Stimulated activated naive B cell treated with anti-CD40 and anti-IgM and Interleukin-4, amounts not matched to agents 10 μg/mL and 1 μg/mL and 100 μg/mL, for 72 hours (primary cell): ENCODE measurements around the gene RNF31.
A peak's percentile ranks its signal among the peaks of the same experiment; 100 is the strongest.

Experiments
- ATAC-seq, 2 donors: fragments of 150-1000 bp; cut with Tn5 transposase; replicated peaks; 2 replicates each; pipeline ENCODE4 v1.10.0; 2021; ENCODE audit warnings: moderate library complexity in 1 of 2
- DNase-seq: peaks from one replicate; pipeline ENCODE4 v3.0.0; 2021
- H3K27ac Mint-ChIP-seq: one replicate; pipeline ENCODE4 v1.8.0; 2022; ENCODE audit warnings: mild to moderate bottlenecking, mixed read lengths
- H3K27me3 Mint-ChIP-seq, 2 donors: one replicate each; pipeline ENCODE4 v1.8.0; 2022; ENCODE audit warnings: mixed read lengths in 2 of 2
- H3K36me3 Mint-ChIP-seq, 2 donors: one replicate each; pipeline ENCODE4 v1.8.0; 2022; ENCODE audit warnings: mixed read lengths in 2 of 2, mild to moderate bottlenecking in 1 of 2
- H3K4me1 Mint-ChIP-seq, 2 donors: one replicate each; pipeline ENCODE4 v1.8.0; 2022; ENCODE audit warnings: mixed read lengths in 2 of 2, mild to moderate bottlenecking in 1 of 2
- H3K4me3 Mint-ChIP-seq, 2 donors: one replicate each; pipeline ENCODE4 v1.8.0; 2022; ENCODE audit warnings: mild to moderate bottlenecking in 2 of 2, mixed read lengths in 2 of 2, moderate library complexity in 1 of 2
- H3K9me3 Mint-ChIP-seq, 2 donors: one replicate each; pipeline ENCODE4 v1.8.0; 2022; ENCODE audit warnings: mixed read lengths in 2 of 2, mild to moderate bottlenecking in 1 of 2

RNF31 gene

DNA sequence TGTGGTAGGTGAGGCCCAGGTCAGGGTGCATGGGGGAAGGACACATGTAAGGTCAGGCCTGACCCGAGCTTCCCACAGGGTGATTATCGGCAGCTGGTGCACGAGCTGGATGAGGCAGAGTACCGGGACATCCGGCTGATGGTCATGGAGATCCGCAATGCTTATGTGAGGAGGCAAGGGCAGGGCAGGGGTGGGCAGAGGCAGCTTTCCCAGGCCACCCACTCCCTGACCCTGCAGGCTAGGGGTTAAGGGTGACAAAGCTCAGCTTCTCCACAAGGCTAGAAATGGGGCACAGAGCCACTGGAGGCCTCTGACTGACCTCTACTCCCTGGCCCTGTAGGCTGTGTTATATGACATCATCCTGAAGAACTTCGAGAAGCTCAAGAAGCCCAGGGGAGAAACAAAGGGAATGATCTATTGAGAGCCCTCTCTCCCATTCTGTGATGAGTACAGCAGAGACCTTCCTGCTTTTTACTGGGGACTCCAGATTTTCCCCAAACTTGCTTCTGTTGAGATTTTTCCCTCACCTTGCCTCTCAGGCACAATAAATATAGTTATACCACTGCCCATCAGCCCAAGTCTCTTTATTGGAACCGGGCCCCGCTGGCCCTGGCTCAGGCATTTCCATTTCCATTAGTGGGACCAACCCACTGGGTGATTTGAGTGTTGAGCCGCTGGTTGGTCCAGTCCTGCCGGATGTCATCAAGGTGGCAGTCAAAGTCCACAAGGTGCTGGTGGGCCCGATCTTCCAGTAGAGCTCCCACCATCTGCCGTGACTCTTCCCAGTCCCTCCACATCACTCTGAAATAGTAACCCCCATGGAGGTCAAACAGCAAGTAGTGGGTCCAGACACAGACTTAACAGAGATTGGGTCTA is 8.7 kb upstream of the RNF31 start:
- peak overlapping the region; percentile 62 to 77 for H3K4me3 Mint-ChIP-seq
- peak overlapping the region; percentile 74 for H3K27ac Mint-ChIP-seq
- H3K27me3 Mint-ChIP-seq: no peaks in the 10 kb centered on the region
- DNase-seq: no peak
- H3K36me3 Mint-ChIP-seq: peaks cover 37 to 45% of the 10 kb centered on the region in 2 donors
- no peak for ATAC-seq
- H3K4me1 Mint-ChIP-seq: peaks cover 48 to 69% of the 10 kb centered on the region in 2 donors
- no peaks in the 10 kb centered on the region for H3K9me3 Mint-ChIP-seq

DNA sequence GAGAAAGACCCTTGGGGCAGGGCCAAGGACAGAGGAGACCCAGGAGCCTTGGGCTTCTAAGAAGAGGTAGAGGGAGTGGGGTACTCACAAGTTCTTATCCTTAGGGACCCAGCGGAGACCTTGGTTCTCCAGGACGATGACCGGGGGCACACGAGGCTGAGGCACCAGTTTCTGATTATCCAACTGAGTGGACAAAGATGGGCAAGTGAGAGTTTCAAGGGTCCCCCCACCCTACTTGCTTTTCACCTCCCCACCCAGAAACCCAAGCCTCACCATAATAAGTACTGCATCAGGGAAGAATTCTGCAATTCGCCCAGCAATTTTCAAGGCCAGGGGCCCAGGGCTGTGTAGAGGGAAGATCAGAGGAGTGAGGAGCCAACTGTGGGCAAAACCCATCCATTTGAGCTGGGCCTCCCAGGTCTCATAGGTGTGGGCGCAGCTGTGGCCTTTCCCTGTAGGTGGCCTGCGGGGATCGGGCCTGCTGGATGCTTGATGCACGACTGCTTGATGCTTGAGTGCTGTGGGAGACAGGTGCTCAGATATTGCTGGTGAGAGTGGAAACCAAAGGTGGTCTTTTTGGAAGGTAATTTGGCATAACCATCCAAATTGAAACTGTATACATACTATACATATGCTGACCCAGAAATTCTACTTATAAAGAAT is 7.9 kb upstream of the RNF31 start:
- ATAC-seq (no peak), DNase-seq (no peak)
- Mint-ChIP-seq H3K36me3 (peaks cover 41 to 52% of the 10 kb centered on the region in 2 donors), H3K4me1 (peaks cover 51 to 76% of the 10 kb centered on the region in 2 donors), H3K27me3 (no peaks in the 10 kb centered on the region), H3K9me3 (no peaks in the 10 kb centered on the region), H3K27ac (peak overlapping the region; percentile 75), H3K4me3 (peak overlapping the region; percentile 62 to 77)

DNA sequence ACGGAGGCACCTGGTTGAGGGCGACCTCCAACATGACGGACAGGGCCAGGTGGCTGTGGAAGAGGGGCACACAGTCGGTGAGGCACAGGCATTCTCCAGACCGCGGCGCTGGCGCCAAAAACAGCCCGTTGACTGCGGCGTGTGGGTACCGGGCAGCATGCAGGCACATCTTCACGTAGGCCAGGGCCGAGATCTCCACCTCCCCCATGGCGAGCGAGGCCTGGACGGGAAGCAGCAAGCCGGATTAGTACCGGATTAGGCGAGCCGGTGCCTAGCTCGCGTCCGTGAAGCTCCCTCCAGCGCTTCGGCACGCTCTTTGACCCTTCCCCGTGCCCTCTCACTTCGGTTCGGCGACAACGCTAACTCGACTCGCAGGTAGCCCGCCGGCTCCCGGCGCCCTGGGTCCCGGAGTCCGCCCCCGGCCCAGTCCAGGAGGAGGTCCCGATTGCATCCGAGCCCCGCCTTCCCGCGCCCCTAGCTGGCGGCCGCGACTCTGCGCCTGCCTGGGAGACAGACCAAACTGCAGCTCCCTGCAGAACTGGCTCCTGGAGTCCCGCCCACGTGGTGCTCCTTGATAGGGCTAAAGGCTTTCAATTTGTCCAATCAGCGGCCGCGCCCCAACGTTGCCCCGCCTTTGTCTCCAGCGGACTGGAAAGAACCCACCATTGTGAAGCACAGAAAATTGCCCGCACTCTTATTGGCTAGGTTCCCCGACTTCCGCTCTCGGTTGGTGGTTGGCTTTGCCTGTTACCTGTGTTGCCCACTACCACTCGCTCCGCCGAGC is 6.0 kb upstream of the RNF31 start, which contains the start of gene EMC9:
TSS of gene EMC9 (minus strand) at position 495 of the 784 bp plus-strand sequence. CDS start at position 208, 287 bp downstream.
- peaks cover 54 to 67% of the 10 kb centered on the region in 2 donors for H3K36me3 Mint-ChIP-seq
- peak; percentile 88 to 89 for ATAC-seq
- H3K4me1 Mint-ChIP-seq: peaks cover 56 to 86% of the 10 kb centered on the region in 2 donors
- peak within 1 kb of the TSS; percentile 85 to 94 for H3K4me3 Mint-ChIP-seq
- H3K27ac Mint-ChIP-seq: peak within 1 kb of the TSS; percentile 88
- no peaks in the 10 kb centered on the region for H3K27me3 Mint-ChIP-seq
- peak; percentile 98 for DNase-seq
- no peaks in the 10 kb centered on the region for H3K9me3 Mint-ChIP-seq

DNA sequence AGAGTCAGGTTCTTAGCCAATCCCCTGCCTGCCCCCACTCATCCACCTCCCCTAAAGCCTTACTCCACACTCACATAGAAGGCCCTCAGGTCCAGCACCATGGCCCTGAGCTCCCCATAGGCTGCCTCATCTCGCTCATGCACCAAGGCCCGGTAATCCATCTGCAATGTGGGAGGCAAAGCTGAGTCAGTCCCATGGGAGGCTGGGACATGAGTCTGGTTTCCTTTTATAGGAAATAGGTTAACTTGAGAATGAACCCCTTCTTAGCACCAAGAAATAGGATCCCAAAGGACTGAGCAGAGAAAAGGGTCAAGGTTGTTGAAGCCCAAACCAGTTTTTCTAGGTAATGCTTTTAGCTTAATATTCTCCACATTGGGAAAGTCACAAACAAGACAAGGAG is 3.8 kb upstream of the RNF31 start:
- Mint-ChIP-seq H3K36me3 (peaks cover 46 to 55% of the 10 kb centered on the region in 2 donors), H3K9me3 (no peaks in the 10 kb centered on the region), H3K4me1 (peaks cover 46 to 77% of the 10 kb centered on the region in 2 donors), H3K4me3 (no peak overlapping the region), H3K27me3 (no peaks in the 10 kb centered on the region), H3K27ac (no peak overlapping the region)
- ATAC-seq (no peak), DNase-seq (no peak)

DNA sequence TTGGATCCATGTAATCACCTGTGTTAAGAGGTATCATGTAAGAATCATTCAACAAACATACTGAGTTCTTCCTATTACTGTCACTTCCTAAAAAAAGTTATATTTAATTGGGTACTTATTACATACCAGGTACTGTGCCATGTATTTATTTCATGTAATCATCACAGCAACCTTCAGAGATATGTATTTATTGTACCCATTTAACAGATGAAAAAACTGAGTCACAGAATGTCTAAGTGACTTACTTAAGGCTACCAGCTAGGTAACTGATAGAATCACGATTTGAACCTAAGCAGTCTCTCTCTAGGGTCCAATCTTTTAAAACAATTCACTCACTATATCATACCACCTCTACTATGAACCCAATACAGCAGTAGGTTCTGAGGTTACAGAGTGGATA is 2.8 kb upstream of the RNF31 start:
- Mint-ChIP-seq H3K36me3 (peaks cover 43 to 52% of the 10 kb centered on the region in 2 donors), H3K9me3 (no peaks in the 10 kb centered on the region), H3K27me3 (no peaks in the 10 kb centered on the region), H3K4me1 (peaks cover 43 to 77% of the 10 kb centered on the region in 2 donors), H3K4me3 (no peak overlapping the region), H3K27ac (no peak overlapping the region)
- ATAC-seq (no peak), DNase-seq (no peak)

DNA sequence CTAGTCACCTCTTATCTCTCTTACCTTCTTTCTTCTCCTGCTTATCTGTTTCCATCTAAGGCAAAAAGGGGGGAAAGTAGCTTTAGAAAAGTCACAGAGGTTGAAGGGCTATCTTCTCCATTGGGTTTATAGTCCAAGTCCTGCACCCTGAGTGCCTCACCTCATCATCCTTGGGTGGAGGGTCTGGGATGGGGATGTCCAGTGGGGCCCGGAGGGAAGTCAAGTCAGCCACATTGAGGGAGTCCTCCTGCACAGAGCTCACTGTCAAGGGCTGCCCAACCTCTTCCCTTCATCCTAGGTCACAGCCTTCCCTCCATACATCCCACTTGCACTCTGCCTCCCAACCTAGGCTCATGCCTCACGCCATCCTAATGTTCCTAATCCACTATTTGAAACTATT is 2.1 kb upstream of the RNF31 start:
- peak overlapping the region; percentile 97 for H3K27ac Mint-ChIP-seq
- peaks cover 43 to 53% of the 10 kb centered on the region in 2 donors for H3K36me3 Mint-ChIP-seq
- no peaks in the 10 kb centered on the region for H3K27me3 Mint-ChIP-seq
- H3K4me1 Mint-ChIP-seq: peaks cover 44 to 75% of the 10 kb centered on the region in 2 donors
- ATAC-seq (no peak), DNase-seq (no peak)
- no peaks in the 10 kb centered on the region for H3K9me3 Mint-ChIP-seq
- H3K4me3 Mint-ChIP-seq: peak overlapping the region; percentile 96 to 97

DNA sequence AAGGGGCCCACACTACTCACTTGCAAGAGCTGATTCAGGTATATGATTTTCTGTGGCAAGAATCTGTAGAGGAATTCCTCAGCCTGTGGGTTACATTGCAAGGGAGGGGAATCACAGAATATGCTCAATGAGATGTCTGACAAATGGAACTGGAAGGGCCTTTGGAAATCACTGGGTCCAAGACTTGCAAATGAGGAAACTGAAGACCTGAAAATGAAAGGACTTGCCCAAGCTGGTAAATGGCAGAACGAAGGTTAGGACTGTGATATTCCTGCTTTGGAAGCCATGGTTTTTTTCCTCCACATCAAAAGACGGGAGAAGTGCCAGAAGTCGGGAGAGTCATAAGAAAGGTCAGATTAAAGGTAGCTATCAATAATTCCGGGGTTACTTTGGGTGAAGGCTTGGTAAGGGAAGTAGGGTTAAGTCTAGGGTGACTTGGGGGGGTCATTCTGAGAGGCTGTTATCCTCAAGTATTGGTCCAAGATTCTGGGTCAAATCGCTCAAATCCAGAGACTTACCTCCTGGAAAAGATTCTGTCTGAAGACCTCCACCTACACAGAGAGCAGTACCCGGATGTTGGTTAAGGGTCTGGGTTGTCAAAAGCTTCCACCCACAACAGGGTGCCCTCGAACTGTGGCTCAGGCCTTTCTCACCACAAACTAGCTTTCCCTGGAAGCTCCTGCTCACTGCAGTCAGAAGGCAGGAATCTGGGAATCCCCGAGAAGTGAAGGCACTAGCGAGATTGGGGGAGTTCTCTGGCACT is 1.4 kb upstream of the RNF31 start:
- Mint-ChIP-seq H3K27me3 (no peaks in the 10 kb centered on the region), H3K4me3 (peak overlapping the region; percentile 96 to 97), H3K9me3 (no peaks in the 10 kb centered on the region), H3K36me3 (peaks cover 49 to 56% of the 10 kb centered on the region in 2 donors), H3K27ac (peak overlapping the region; percentile 97), H3K4me1 (peaks cover 44 to 76% of the 10 kb centered on the region in 2 donors)
- DNase-seq: no peak
- no peak for ATAC-seq

DNA sequence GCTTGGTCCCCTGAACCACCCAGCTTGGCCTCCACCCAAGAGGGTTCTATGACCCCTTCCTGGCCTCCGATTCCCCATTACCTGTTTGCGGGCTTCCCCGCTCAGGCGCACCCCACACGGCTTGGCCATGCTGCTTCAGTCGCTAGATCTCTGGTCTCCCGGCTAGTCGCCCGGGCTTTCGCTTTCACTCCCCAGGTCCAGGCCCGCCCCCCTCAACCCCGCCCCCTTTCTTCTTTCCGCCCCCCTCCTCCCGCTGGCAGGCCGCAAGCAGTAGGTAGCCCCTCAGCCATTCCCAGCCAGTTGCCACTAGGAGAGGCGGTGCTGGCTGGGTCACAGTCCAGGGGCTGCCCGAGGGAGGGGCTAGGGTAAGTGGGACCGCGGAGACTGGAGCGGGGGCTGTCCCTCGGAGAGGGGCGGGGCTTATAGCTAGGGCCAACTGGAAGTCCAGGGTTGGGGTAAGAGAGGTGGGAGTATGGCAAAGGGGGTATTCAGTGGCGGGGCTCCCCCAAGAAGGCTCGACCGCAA is 783 bp upstream of the RNF31 start, which contains the start of gene PSME2:
TSS of gene PSME2 (minus strand) at position 158 of the 525 bp plus-strand sequence. CDS start at position 129, 29 bp downstream.
- H3K4me1 Mint-ChIP-seq: peaks cover 45 to 76% of the 10 kb centered on the region in 2 donors
- peak; percentile 79 to 80 for ATAC-seq

DNA sequence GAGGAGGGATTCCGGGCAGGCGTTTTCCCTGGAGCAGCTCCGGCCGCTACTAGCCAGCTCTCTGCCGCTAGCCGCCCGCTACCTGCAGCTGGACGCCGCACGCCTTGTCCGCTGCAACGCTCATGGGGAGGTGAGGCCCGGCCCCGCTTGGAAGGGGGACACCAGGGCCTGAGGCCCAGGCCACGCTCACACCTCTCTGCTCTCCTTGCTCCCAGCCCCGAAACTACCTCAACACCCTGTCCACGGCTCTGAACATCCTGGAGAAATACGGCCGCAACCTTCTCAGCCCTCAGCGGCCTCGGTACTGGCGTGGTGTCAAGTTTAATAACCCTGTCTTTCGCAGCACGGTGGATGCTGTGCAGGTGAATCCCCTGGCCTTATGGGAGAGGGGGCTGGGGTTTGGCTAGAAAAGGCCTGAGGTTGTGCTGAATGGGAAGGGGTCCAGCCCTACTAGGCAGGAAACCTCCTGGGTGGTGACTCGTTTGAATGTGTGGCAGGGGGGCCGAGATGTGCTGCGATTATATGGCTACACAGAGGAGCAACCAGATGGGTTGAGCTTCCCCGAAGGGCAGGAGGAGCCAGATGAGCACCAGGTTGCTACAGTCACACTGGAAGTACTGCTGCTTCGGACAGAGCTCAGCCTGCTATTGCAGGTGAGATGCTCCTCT is 597 bp downstream of the RNF31 start:
- Mint-ChIP-seq H3K4me3 (peak overlapping the region; percentile 96 to 97), H3K9me3 (no peaks in the 10 kb centered on the region), H3K27ac (peak overlapping the region; percentile 56), H3K4me1 (peaks cover 38 to 65% of the 10 kb centered on the region in 2 donors), H3K27me3 (no peaks in the 10 kb centered on the region), H3K36me3 (peaks cover 54 to 58% of the 10 kb centered on the region in 2 donors)
- DNase-seq (no peak), ATAC-seq (no peak)

More for the DNA sequence above, 783 bp upstream of the RNF31 start, which contains the start of gene PSME2:
- Mint-ChIP-seq H3K27me3 (no peaks in the 10 kb centered on the region), H3K4me3 (peak within 1 kb of the TSS; percentile 96 to 97), H3K27ac (peak within 1 kb of the TSS; percentile 97), H3K9me3 (no peaks in the 10 kb centered on the region), H3K36me3 (peaks cover 54 to 59% of the 10 kb centered on the region in 2 donors)
- DNase-seq: peak; percentile 97

DNA sequence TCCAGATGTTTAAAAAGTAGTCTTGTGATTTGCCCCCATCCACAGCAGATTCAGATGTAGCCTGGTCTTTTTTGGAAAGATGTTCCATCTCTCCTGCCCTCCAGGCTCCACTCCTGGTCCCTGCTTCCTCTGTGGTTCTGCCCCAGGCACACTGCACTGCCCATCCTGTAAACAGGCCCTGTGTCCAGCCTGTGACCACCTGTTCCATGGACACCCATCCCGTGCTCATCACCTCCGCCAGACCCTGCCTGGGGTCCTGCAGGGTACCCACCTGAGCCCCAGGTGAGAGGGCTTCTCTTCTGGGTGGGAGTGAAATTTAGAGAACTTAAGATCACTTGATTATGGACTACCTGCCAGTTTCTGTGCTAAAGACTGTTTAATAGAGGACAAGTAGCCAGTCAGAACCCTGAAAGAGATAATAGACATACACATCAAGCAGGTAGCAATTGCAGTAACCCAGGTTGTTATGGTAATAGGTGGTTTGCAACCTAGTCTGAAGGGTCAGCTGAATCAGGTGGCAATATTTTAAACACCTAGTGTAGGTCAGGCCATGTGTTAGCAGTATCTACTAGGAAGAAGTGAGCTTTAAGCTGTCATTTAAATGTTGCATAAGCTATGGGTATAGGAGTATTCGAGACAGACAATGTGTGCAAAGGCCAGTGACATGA is 2.1 kb downstream of the RNF31 start:
- Mint-ChIP-seq H3K27me3 (no peaks in the 10 kb centered on the region), H3K4me1 (peaks cover 28 to 49% of the 10 kb centered on the region in 2 donors), H3K9me3 (no peaks in the 10 kb centered on the region), H3K4me3 (peak overlapping the region; percentile 6 to 31), H3K36me3 (peaks cover 43 to 44% of the 10 kb centered on the region in 2 donors), H3K27ac (no peak overlapping the region)
- ATAC-seq: no peak
- DNase-seq: no peak

DNA sequence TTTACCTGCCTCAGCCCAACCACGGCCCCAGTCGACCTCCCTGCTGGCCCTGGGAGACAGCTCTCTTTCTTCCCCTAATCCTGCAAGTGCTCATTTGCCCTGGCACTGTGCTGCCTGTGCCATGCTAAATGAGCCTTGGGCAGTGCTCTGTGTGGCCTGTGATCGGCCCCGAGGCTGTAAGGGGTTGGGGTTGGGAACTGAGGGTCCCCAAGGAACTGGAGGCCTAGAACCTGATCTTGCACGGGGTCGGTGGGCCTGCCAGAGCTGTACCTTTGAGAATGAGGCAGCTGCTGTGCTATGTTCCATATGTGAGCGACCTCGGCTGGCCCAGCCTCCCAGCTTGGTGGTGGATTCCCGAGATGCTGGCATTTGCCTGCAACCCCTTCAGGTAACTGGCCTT is 2.8 kb downstream of the RNF31 start:
- H3K9me3 Mint-ChIP-seq: no peaks in the 10 kb centered on the region
- ATAC-seq: no peak
- peaks cover 41 to 42% of the 10 kb centered on the region in 2 donors for H3K36me3 Mint-ChIP-seq
- no peak for DNase-seq
- H3K27me3 Mint-ChIP-seq: no peaks in the 10 kb centered on the region
- peaks cover 24 to 43% of the 10 kb centered on the region in 2 donors for H3K4me1 Mint-ChIP-seq
- H3K27ac Mint-ChIP-seq: no peak overlapping the region
- H3K4me3 Mint-ChIP-seq: no peak overlapping the region

DNA sequence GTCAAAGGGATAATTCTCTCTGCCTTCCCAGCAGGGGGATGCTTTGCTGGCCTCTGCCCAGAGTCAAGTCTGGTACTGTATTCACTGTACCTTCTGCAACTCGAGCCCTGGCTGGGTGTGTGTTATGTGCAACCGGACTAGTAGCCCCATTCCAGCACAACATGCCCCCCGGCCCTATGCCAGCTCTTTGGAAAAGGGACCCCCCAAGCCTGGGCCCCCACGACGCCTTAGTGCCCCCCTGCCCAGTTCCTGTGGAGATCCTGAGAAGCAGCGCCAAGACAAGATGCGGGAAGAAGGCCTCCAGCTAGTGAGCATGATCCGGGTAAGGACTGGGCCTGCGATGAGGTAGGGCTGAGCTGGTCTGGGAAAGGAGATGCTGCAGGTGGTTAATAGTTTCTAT is 3.3 kb downstream of the RNF31 start:
- Mint-ChIP-seq H3K27ac (peak overlapping the region; percentile 51), H3K4me1 (peaks cover 19 to 38% of the 10 kb centered on the region in 2 donors), H3K36me3 (peaks cover 40 to 41% of the 10 kb centered on the region in 2 donors), H3K27me3 (no peaks in the 10 kb centered on the region), H3K4me3 (no peak overlapping the region), H3K9me3 (no peaks in the 10 kb centered on the region)
- no peak for DNase-seq
- no peak for ATAC-seq
